ENCODE results near the gene RBP2. TPM values are rescaled to one million over a fixed set of nuclear protein-coding genes. Genes with fewer than 3 reads are reported as not detected.

The RBP2 gene
- total RNA-seq, 1 experiment from 2014 or later = not detected

- DNase-seq = peak in 1 of 2 experiments; percentile 44
- no peaks in the 10 kb centered on the region for H3K79me2 ChIP-seq (ENCODE audit: low read depth)
- H3K4me3 ChIP-seq = no peak overlapping the region
- no peak overlapping the region for H3K4me2 ChIP-seq
- H3K27me3 ChIP-seq (ENCODE audit: insufficient read depth, low read depth) = no peaks in the 10 kb centered on the region
- ChIA-PET CTCF (no interaction called here), POLR2A (ENCODE audit: unreplicated experiment) (no interaction called here)
- no peaks in the 10 kb centered on the region for H3K9me2 ChIP-seq (ENCODE audit: insufficient read depth)
- no peaks in the 10 kb centered on the region for H4K20me1 ChIP-seq (ENCODE audit: insufficient read depth)
- BruUV-seq (replicated peaks) = no TSS peak
- H3K27ac ChIP-seq = no peak overlapping the region
- H2AFZ ChIP-seq = no peak overlapping the region
- intact Hi-C loops (cut with micrococcal nuclease; ENCODE audit: unreplicated experiment) = no loop called here
- H3F3A ChIP-seq (ENCODE audit: insufficient read depth, low read depth) = no peaks in the 10 kb centered on the region
- no peaks in the 10 kb centered on the region for H3K9me3 ChIP-seq (ENCODE audit: insufficient read depth, low read depth)
- H3K4me1 ChIP-seq (replicated peaks; ENCODE audit: insufficient read depth) = peaks cover 9% of the 10 kb centered on the region
- no peak for TF ChIP-seq EZH2 (IDR thresholded peaks at IDR 0.05; ENCODE audit: low read depth)
- no peaks in the 10 kb centered on the region for H3K36me3 ChIP-seq (ENCODE audit: low read depth)
These were observed 14.8 kb upstream of the RBP2 start for GRCh38 chr3:139491027-139491700.

- Histone ChIP-seq H3K4me2 (no peak overlapping the region), H3K4me3 (no peak overlapping the region), H3K27me3 (ENCODE audit: insufficient read depth, low read depth) (no peaks in the 10 kb centered on the region), H3F3A (ENCODE audit: insufficient read depth, low read depth) (no peaks in the 10 kb centered on the region), H3K4me1 (replicated peaks; ENCODE audit: insufficient read depth) (peaks cover 17% of the 10 kb centered on the region), H3K27ac (no peak overlapping the region), H3K9me2 (ENCODE audit: insufficient read depth) (peaks cover 6% of the 10 kb centered on the region), H2AFZ (no peak overlapping the region), H3K9me3 (ENCODE audit: insufficient read depth, low read depth) (no peaks in the 10 kb centered on the region), H3K79me2 (ENCODE audit: low read depth) (no peaks in the 10 kb centered on the region), H3K36me3 (ENCODE audit: low read depth) (no peaks in the 10 kb centered on the region), H4K20me1 (ENCODE audit: insufficient read depth) (no peaks in the 10 kb centered on the region)
- CTCF ChIA-PET = no interaction called here
- BruUV-seq (replicated peaks) = no TSS peak
- POLR2A ChIA-PET (ENCODE audit: unreplicated experiment) = interaction anchor here (0.6 kb wide), 1 partner anchor 52 kb away, joined by 5 read pairs; no protein-coding TSS in a partner anchor
- TF ChIP-seq EZH2 (IDR thresholded peaks at IDR 0.05; ENCODE audit: low read depth) (no peak), CTCF (conservative IDR thresholded peaks at IDR 0.05) (no peak)
- intact Hi-C loops (cut with micrococcal nuclease; ENCODE audit: unreplicated experiment) = no loop called here
- no peak for DNase-seq
These were observed 5.9 kb upstream of the RBP2 start for GRCh38 chr3:139482206-139482605.

- Histone ChIP-seq H3K4me3 (no peak overlapping the region), H3K4me2 (no peak overlapping the region), H3K9me2 (ENCODE audit: insufficient read depth) (peaks cover 6% of the 10 kb centered on the region), H3K4me1 (replicated peaks; ENCODE audit: insufficient read depth) (peaks cover 19% of the 10 kb centered on the region), H3K9me3 (ENCODE audit: insufficient read depth, low read depth) (no peaks in the 10 kb centered on the region), H2AFZ (no peak overlapping the region), H3K36me3 (ENCODE audit: low read depth) (no peaks in the 10 kb centered on the region), H3K79me2 (ENCODE audit: low read depth) (no peaks in the 10 kb centered on the region), H3F3A (ENCODE audit: insufficient read depth, low read depth) (no peaks in the 10 kb centered on the region), H3K27me3 (ENCODE audit: insufficient read depth, low read depth) (no peaks in the 10 kb centered on the region), H4K20me1 (ENCODE audit: insufficient read depth) (no peaks in the 10 kb centered on the region), H3K27ac (no peak overlapping the region)
- no peak for DNase-seq
- intact Hi-C loops (cut with micrococcal nuclease; ENCODE audit: unreplicated experiment) = no loop called here
- POLR2A ChIA-PET (ENCODE audit: unreplicated experiment) = no interaction called here
- TF ChIP-seq EZH2 (IDR thresholded peaks at IDR 0.05; ENCODE audit: low read depth) = no peak
- TF ChIP-seq CTCF (conservative IDR thresholded peaks at IDR 0.05) = no peak
- BruUV-seq (replicated peaks) = no TSS peak
- CTCF ChIA-PET = no interaction called here
These were observed 4.8 kb upstream of the RBP2 start for GRCh38 chr3:139481116-139481515.

GRCh38 chr3:139480585-139480984, 4.3 kb upstream of the RBP2 start:
- H2AFZ ChIP-seq = no peak overlapping the region
- H3K4me1 ChIP-seq (replicated peaks; ENCODE audit: insufficient read depth) = peaks cover 19% of the 10 kb centered on the region
- no peaks in the 10 kb centered on the region for H4K20me1 ChIP-seq (ENCODE audit: insufficient read depth)
- TF ChIP-seq CTCF (conservative IDR thresholded peaks at IDR 0.05) (no peak), EZH2 (IDR thresholded peaks at IDR 0.05; ENCODE audit: low read depth) (no peak)
- no peak overlapping the region for H3K27ac ChIP-seq
- peaks cover 6% of the 10 kb centered on the region for H3K9me2 ChIP-seq (ENCODE audit: insufficient read depth)
- DNase-seq = no peak
- H3K4me3 ChIP-seq = no peak overlapping the region
- ChIA-PET CTCF (no interaction called here), POLR2A (ENCODE audit: unreplicated experiment) (no interaction called here)
- no peaks in the 10 kb centered on the region for H3K79me2 ChIP-seq (ENCODE audit: low read depth)
- no peak overlapping the region for H3K4me2 ChIP-seq
- intact Hi-C loops (cut with micrococcal nuclease; ENCODE audit: unreplicated experiment) = no loop called here
- H3K27me3 ChIP-seq (ENCODE audit: insufficient read depth, low read depth) = no peaks in the 10 kb centered on the region
- no peaks in the 10 kb centered on the region for H3K36me3 ChIP-seq (ENCODE audit: low read depth)
- BruUV-seq (replicated peaks) = no TSS peak
- no peaks in the 10 kb centered on the region for H3F3A ChIP-seq (ENCODE audit: insufficient read depth, low read depth)
- H3K9me3 ChIP-seq (ENCODE audit: insufficient read depth, low read depth) = no peaks in the 10 kb centered on the region
